ENCODE data around the gene CNOT10.

The CNOT10 gene

GRCh38 chr3:32818229-32818969 is 133.4 kb downstream of the CNOT10 start:
- no peak for DNase-seq (ENCODE audit: low read depth in 2 of 2)

- DNase-seq (ENCODE audit: low read depth in 2 of 2), result no peak
Measured at GRCh38 chr3:32818970-32819511, 134.1 kb downstream of the CNOT10 start.

GRCh38 chr3:32819551-32820348 is 134.8 kb downstream of the CNOT10 start:
- DNase-seq (ENCODE audit: low read depth in 2 of 2), result no peak

- DNase-seq (ENCODE audit: low read depth in 2 of 2), result no peak
Measured at GRCh38 chr3:32820430-32820829, 135.4 kb downstream of the CNOT10 start.

- no peak for DNase-seq (ENCODE audit: low read depth in 2 of 2)
Measured at GRCh38 chr3:32820971-32821685, 136.1 kb downstream of the CNOT10 start.

- no peak for DNase-seq (ENCODE audit: low read depth in 2 of 2)
Measured at GRCh38 chr3:32821686-32822296, 136.8 kb downstream of the CNOT10 start.

GRCh38 chr3:32822609-32823498 is 137.9 kb downstream of the CNOT10 start:
- no peak for DNase-seq (ENCODE audit: low read depth in 2 of 2)
